HepG2 (cell line): ENCODE measurements around the gene AMBRA1. TPM values are rescaled to one million over a fixed set of nuclear protein-coding genes. Genes with fewer than 3 reads are reported as not detected.

Source experiments
- BORCS8-MEF2B ChIP-seq: sonication (generic); formaldehyde crosslinking; IDR thresholded peaks from 2 replicates; pipeline ENCODE4 v1.8.0; 2022; ENCODE audit warnings: mild to moderate bottlenecking, missing genetic modification reagents
- CREB3 ChIP-seq: sonication (generic); formaldehyde crosslinking; IDR thresholded peaks from 2 replicates; pipeline ENCODE4 v1.5.0; 2020; ENCODE audit warnings: missing genetic modification reagents
- HIVEP1 ChIP-seq: sonication (generic); formaldehyde crosslinking; IDR thresholded peaks from 2 replicates; pipeline ENCODE4 v1.4.0; 2020; ENCODE audit warnings: mild to moderate bottlenecking, missing genetic modification reagents
- HNRNPL ChIP-seq: fragments of 200-400 bp; formaldehyde crosslinking; IDR thresholded peaks from 2 replicates; pipeline ENCODE4 v1.6.1; 2017; ENCODE audit warnings: mild to moderate bottlenecking, low read depth, low read length
- ISX ChIP-seq: sonication (generic); formaldehyde crosslinking; conservative IDR thresholded peaks from 2 replicates; pipeline ENCODE4 v1.5.0; 2020; ENCODE audit warnings: missing genetic modification reagents
- LRRFIP1 ChIP-seq: sonication (generic); formaldehyde crosslinking; conservative IDR thresholded peaks from 2 replicates; pipeline ENCODE4 v1.4.0; 2020; ENCODE audit warnings: missing genetic modification reagents
- NCOA1 ChIP-seq: sonication (generic); formaldehyde crosslinking; IDR thresholded peaks from 2 replicates; pipeline ENCODE4 v1.9.0; 2021; ENCODE audit warnings: missing genetic modification reagents
- NPAS2 ChIP-seq: sonication (generic); formaldehyde crosslinking; IDR thresholded peaks from 2 replicates; pipeline ENCODE4 v1.8.0; 2022; ENCODE audit warnings: mild to moderate bottlenecking, missing genetic modification reagents, borderline replicate concordance
- NR1H2 ChIP-seq: sonication (generic); formaldehyde crosslinking; IDR thresholded peaks from 2 replicates; pipeline ENCODE4 v1.8.1; 2022; ENCODE audit warnings: low read depth, missing genetic modification reagents, borderline replicate concordance
- NR2F1 ChIP-seq, 2 experiments: fragments of 450-650 bp in 1 of 2; formaldehyde crosslinking in 1 of 2; IDR thresholded peaks; 2 replicates each; pipeline versions ENCODE4 v1.5.0 to v1.6.1; 2016 to 2020; ENCODE audit warnings: mild to moderate bottlenecking in 1 of 2, missing compliant biosample characterization in 1 of 2, missing genetic modification reagents in 1 of 2, moderate library complexity in 1 of 2
- PPARG ChIP-seq: conservative IDR thresholded peaks from 2 replicates; pipeline ENCODE4 v1.6.1; 2016; ENCODE audit warnings: missing biosample characterization, missing genetic modification reagents
- SATB2 ChIP-seq: sonication (generic); formaldehyde crosslinking; IDR thresholded peaks from 2 replicates; pipeline ENCODE4 v1.5.0; 2020; ENCODE audit warnings: missing genetic modification reagents
- SMARCE1 ChIP-seq: fragments of 450-650 bp; IDR thresholded peaks from 2 replicates; pipeline ENCODE4 v1.6.1; 2017; ENCODE audit warnings: borderline replicate concordance
- STAG1 ChIP-seq: sonication (generic); formaldehyde crosslinking; IDR thresholded peaks from 2 replicates; pipeline ENCODE4 v1.4.0; 2020; ENCODE audit warnings: missing genetic modification reagents
- ZBTB49 ChIP-seq: sonication (generic); formaldehyde crosslinking; IDR thresholded peaks from 2 replicates; pipeline ENCODE4 v1.4.0; 2020; ENCODE audit warnings: missing genetic modification reagents, borderline replicate concordance
- ZEB1 ChIP-seq: IDR thresholded peaks from 2 replicates; pipeline ENCODE4 v1.6.1; 2012; ENCODE audit warnings: mild to moderate bottlenecking, low read depth, inconsistent platforms; ENCODE audit not compliant: insufficient replicate concordance
- ZMAT3 ChIP-seq: sonication (generic); formaldehyde crosslinking; conservative IDR thresholded peaks from 2 replicates; pipeline ENCODE4 v1.7.0; 2021; ENCODE audit warnings: missing genetic modification reagents
- ZNF333 ChIP-seq: sonication (generic); formaldehyde crosslinking; IDR thresholded peaks from 2 replicates; pipeline ENCODE4 v1.4.0; 2020; ENCODE audit warnings: mild to moderate bottlenecking, missing genetic modification reagents, borderline replicate concordance
- ZNF614 ChIP-seq: IDR thresholded peaks from 2 replicates; pipeline ENCODE4 v1.6.1; 2018; ENCODE audit warnings: missing biosample characterization, missing genetic modification reagents, inconsistent platforms, borderline replicate concordance
- ZNF724P ChIP-seq: sonication (generic); formaldehyde crosslinking; IDR thresholded peaks from 2 replicates; pipeline ENCODE4 v1.8.0; 2022; ENCODE audit warnings: missing genetic modification reagents, borderline replicate concordance
- ZNF781 ChIP-seq: sonication (generic); formaldehyde crosslinking; IDR thresholded peaks from 2 replicates; pipeline ENCODE4 v1.5.1; 2020; ENCODE audit warnings: borderline replicate concordance, mild to moderate bottlenecking, missing genetic modification reagents; ENCODE audit errors: not compliant biosample characterization
- ZXDC ChIP-seq: sonication (generic); formaldehyde crosslinking; IDR thresholded peaks from 2 replicates; pipeline ENCODE4 v1.5.0; 2020; ENCODE audit warnings: mild to moderate bottlenecking, missing genetic modification reagents
- polyA plus RNA-seq, 8 experiments: library from polyadenylated mRNA; depleted of rRNA in 3 of 8; stranded (reverse) in 7 of 8; unstranded in 1 of 8; fragments of >200 nt; fragmentation: Illumina TruSeq in 4 of 8; extraction: Trizol in 4 of 8; gene quantifications; 2 replicates each; pipeline versions ENCODE4 v1.2.1 to v1.2.3, GENCODE V29; 2011 to 2016; ENCODE audit warnings: low read depth in 4 of 8, missing spikeins in 1 of 8, mixed read lengths in 1 of 8; ENCODE audit not compliant: insufficient read depth in 1 of 8
- total RNA-seq, 5 experiments: library from RNA; depleted of rRNA; stranded (reverse); fragments of >200 nt; fragmentation: Illumina TruSeq; extraction: Trizol; gene quantifications; 2 replicates each; pipeline ENCODE4 v1.2.3, GENCODE V29; 2016; ENCODE audit warnings: low read depth in 1 of 5

AMBRA1 gene
- total and polyA plus RNA-seq, 2 of the 13 experiments (the other 11 are each of a cell fraction or from before 2014, with no cell fraction given) = 15.7 to 26.0 TPM

- TF ChIP-seq ZNF333 (CRISPR knock-in tag) = no peak
- TF ChIP-seq LRRFIP1 = no peak
- TF ChIP-seq NCOA1 (CRISPR knock-in tag) = no peak
- TF ChIP-seq ZNF614 = no peak
- TF ChIP-seq SATB2 (CRISPR knock-in tag) = no peak
- no peak; the same call in 1 of the 2 replicates for TF ChIP-seq CREB3 (CRISPR knock-in tag)
- TF ChIP-seq ISX (CRISPR knock-in tag) = no peak
- TF ChIP-seq ZBTB49 = no peak
- peak; percentile 97 for TF ChIP-seq ZEB1
- TF ChIP-seq NPAS2 (CRISPR knock-in tag) = no peak
- TF ChIP-seq BORCS8-MEF2B (CRISPR knock-in tag) = no peak
- no peak for TF ChIP-seq NR1H2
- TF ChIP-seq SMARCE1 = no peak
- no peak for TF ChIP-seq ZXDC
- no peak for TF ChIP-seq STAG1 (CRISPR knock-in tag)
- TF ChIP-seq PPARG (CRISPR knock-in tag) = peak; percentile 48; the same call in 1 of the 2 replicates
- TF ChIP-seq ZMAT3 (CRISPR knock-in tag) = no peak
- TF ChIP-seq NR2F1 (CRISPR knock-in tag; IDR thresholded peaks at IDR 0.05) = peak in 1 of 2 experiments; percentile 28; a peak in 1 of 4 replicates
- no peak for TF ChIP-seq ZNF724P
- no peak for TF ChIP-seq HNRNPL
- TF ChIP-seq ZNF781 (CRISPR knock-in tag) = no peak
- TF ChIP-seq HIVEP1 = no peak
Measured at GRCh38 chr11:46597155-46597554, 3.3 kb upstream of the AMBRA1 start (continued).
